Kidney (tissue), 22 donors: ENCODE measurements around the gene CASP1. TPM values are rescaled to one million over a fixed set of nuclear protein-coding genes. Genes with fewer than 3 reads are reported as not detected.
"Not testable (repeated sequence)": the region's sequence is repeated elsewhere in the genome, so short reads cannot be mapped to it uniquely, and the experiment has no call there.

Experiments
- DNase-seq, 5 donors: peaks; one replicate each; pipeline ENCODE4 v3.0.0-alpha.2; 2013 to 2020
- FAIRE-seq: peaks from 2 replicates; lab custom pipeline; 2012; peaks lifted over from hg19 to GRCh38; lab: Jason Lieb, UNC
- H3K27ac ChIP-seq, 2 donors: one replicate each; pipeline ENCODE4 v1.7.0; 2013; ENCODE audit warnings: low read depth in 2 of 2, low read length in 2 of 2, inconsistent platforms in 1 of 2
- H3K27me3 ChIP-seq: one replicate; pipeline ENCODE4 v1.7.1; 2013; ENCODE audit warnings: low read length, inconsistent platforms; ENCODE audit not compliant: control insufficient read depth, insufficient read depth
- H3K36me3 ChIP-seq, 3 donors: one replicate each; pipeline versions ENCODE4 v1.7.0 to v1.7.1; 2013; ENCODE audit warnings: low read length in 3 of 3, control low read depth in 1 of 3, inconsistent platforms in 1 of 3; ENCODE audit not compliant: insufficient read depth in 3 of 3, control insufficient read depth in 2 of 3
- H3K4me1 ChIP-seq, 3 donors: one replicate each; pipeline versions ENCODE4 v1.7.0 to v1.7.1; 2013; ENCODE audit warnings: low read length in 3 of 3, inconsistent platforms in 1 of 3, low read depth in 1 of 3; ENCODE audit not compliant: control insufficient read depth in 2 of 3, insufficient read depth in 2 of 3
- H3K4me3 ChIP-seq, 3 donors: one replicate each; pipeline versions ENCODE4 v1.7.0 to v1.8.1; 2013; ENCODE audit warnings: low read length in 3 of 3, control low read depth in 1 of 3, inconsistent platforms in 1 of 3
- H3K9ac ChIP-seq, 3 donors: one replicate each; pipeline versions ENCODE4 v1.7.0 to v1.7.1; 2013; ENCODE audit warnings: low read length in 3 of 3, control low read depth in 1 of 3, inconsistent platforms in 1 of 3
- H3K9me3 ChIP-seq, 3 donors: one replicate each; pipeline versions ENCODE4 v1.7.0 to v1.7.1; 2013; ENCODE audit warnings: low read length in 3 of 3, control low read depth in 1 of 3, inconsistent platforms in 1 of 3; ENCODE audit not compliant: control insufficient read depth in 2 of 3, insufficient read depth in 1 of 3
- intact Hi-C: fragments of 100-400 bp; cut with DNase I; formaldehyde crosslinking; loops from one replicate; pipeline ENCODE4 v1.11.1; 2022
- long read RNA-seq, 10 donors: library from polyadenylated mRNA in 1 of 10; unstranded in 1 of 10; transcript quantifications; one replicate each; pipeline ENCODE4 v2.0.0 and lab custom pipeline, GENCODE V29; 2021 to 2026
- polyA plus RNA-seq: library from polyadenylated mRNA; stranded (reverse); fragments of 350-450 nt; fragmentation: Illumina TruSeq; extraction: RNeasy Lipid Tissue Mini Kit (QIAGEN cat#74804); gene quantifications from one replicate; pipeline ENCODE4 v1.2.3, GENCODE V29; 2014; ENCODE audit warnings: low read depth, low replicate concordance; ENCODE audit not compliant: insufficient read depth
- total RNA-seq: library from RNA; stranded (reverse); fragmentation: NEBNext Ultra II Directional; extraction: Animal tissue kit (Norgen Biotek cat#: 25700); gene quantifications from one replicate; pipeline ENCODE4 v1.2.1, GENCODE V29; 2021
- TF ChIP-seq, protein P1 (sequence below): IDR thresholded peaks from 3 replicates; pipeline ENCODE4 v1.5.1; 2012; ENCODE audit warnings: mild to moderate bottlenecking, moderate library complexity, borderline replicate concordance; ENCODE audit not compliant: insufficient read depth; ENCODE audit errors: extremely low read depth
- donor health status: control.
- donor health status: control.
- donor health status: control.
- donor health status: control.
- donor health status: control.
- donor health status: DM: yes; HTN: yes; CAD: no.
- donor health status: Normal renal cell carcinoma (clear cell type).

CASP1 gene
- total RNA-seq (38.6 TPM), polyA plus RNA-seq (9.7 TPM)
- long read RNA-seq, donor 1: 0 reads
- long read RNA-seq, donor 2: 0 reads
- long read RNA-seq, donor 3, partial matches to known transcripts: 0 of 4 reads
- long read RNA-seq, donor 3, other reads (novel, unspliced or antisense): 0 of 4 reads
- long read RNA-seq, donor 4, partial matches to known transcripts: 0 of 1 reads
- long read RNA-seq, donor 4, other reads (novel, unspliced or antisense): 0 of 1 reads
- long read RNA-seq, donor 5: 0 reads
- long read RNA-seq, donor 6, partial matches to known transcripts: 0 of 1 reads
- long read RNA-seq, donor 6, other reads (novel, unspliced or antisense): 0 of 1 reads
- long read RNA-seq, donor 7, partial matches to known transcripts: 2 of 13 reads
- long read RNA-seq, donor 7, other reads (novel, unspliced or antisense): 5 of 13 reads
- long read RNA-seq, donor 8: 0 reads
- long read RNA-seq, donor 9: 0 reads
- long read RNA-seq, donor 10, partial matches to known transcripts: 0 of 1 reads
- long read RNA-seq, donor 10, other reads (novel, unspliced or antisense): 0 of 1 reads

DNA sequence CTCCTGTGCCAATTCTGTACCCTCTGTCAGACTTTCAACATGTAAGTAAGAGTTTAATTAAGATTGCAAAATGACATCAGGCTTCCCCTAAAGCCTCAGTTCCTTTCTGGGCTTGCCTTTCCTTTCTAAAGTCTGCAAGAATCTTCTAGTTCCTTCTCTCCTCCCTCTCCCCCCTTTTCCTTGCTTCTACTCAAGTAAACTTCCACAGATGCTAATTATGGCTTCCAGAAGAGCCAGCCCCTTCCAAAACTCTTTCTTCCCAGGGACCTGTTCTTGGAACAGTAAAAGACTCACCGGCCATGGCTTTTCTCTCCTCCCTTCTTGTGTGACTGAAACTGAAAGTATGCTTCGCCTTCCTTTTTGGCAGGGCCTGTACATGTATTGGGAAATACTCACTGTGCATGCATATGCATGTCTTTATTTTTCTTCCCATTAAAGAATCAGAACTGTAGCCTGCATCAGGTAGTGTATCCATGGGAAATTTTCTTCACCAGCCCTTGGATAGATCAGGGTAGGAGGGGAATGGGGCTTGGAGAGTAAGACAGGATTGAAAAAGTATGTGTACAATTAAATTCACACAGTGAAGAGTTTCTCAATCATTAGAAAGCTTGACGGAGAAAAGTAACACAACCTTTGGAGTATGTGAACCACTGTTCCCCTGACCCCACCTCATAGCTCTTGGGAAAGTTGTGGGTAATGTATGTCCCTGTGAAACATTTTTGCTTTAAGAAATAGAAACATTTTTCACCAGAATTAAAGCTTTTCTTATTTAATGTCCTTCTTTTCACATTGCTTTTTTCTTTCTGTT is at the start of gene CASP1:
Gene CASP1 (minus strand): TSS at position 332 of the 808 bp plus-strand sequence. CDS start 31 bp downstream, at position 301.
- intact Hi-C loops: no loop called here
- Histone ChIP-seq H3K36me3 (no peaks in the 10 kb centered on the region), H3K9ac (peak within 1 kb of the TSS in 1 of 3 donors; percentile 52), H3K27ac (peak within 1 kb of the TSS; percentile 45 to 56), H3K4me3 (peak within 1 kb of the TSS in 2 of 3 donors; percentile 57 to 59), H3K9me3 (peaks cover 0 to 2% (median 0%) of the 10 kb centered on the region in 3 donors), H3K27me3 (no peaks in the 10 kb centered on the region), H3K4me1 (no peaks in the 10 kb centered on the region)
- DNase-seq: no peak
- FAIRE-seq: no peak
- TF ChIP-seq, protein P1, sequence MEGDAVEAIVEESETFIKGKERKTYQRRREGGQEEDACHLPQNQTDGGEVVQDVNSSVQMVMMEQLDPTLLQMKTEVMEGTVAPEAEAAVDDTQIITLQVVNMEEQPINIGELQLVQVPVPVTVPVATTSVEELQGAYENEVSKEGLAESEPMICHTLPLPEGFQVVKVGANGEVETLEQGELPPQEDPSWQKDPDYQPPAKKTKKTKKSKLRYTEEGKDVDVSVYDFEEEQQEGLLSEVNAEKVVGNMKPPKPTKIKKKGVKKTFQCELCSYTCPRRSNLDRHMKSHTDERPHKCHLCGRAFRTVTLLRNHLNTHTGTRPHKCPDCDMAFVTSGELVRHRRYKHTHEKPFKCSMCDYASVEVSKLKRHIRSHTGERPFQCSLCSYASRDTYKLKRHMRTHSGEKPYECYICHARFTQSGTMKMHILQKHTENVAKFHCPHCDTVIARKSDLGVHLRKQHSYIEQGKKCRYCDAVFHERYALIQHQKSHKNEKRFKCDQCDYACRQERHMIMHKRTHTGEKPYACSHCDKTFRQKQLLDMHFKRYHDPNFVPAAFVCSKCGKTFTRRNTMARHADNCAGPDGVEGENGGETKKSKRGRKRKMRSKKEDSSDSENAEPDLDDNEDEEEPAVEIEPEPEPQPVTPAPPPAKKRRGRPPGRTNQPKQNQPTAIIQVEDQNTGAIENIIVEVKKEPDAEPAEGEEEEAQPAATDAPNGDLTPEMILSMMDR: no peak

- no peak for FAIRE-seq
These were observed 46.6 kb upstream of the CASP1 start for GRCh38 chr11:105081412-105082150.

GRCh38 chr11:105080171-105080906 is 45.4 kb upstream of the CASP1 start:
- DNase-seq, H3K4me1 ChIP-seq, H3K9me3 ChIP-seq, H3K36me3 ChIP-seq, intact Hi-C loops, H3K27me3 ChIP-seq, H3K4me3 ChIP-seq, H3K9ac ChIP-seq: not testable (repeated sequence)
- FAIRE-seq: peak; percentile 15
- H3K27ac ChIP-seq: peak overlapping the region in 1 of 2 donors; percentile 0

More at GRCh38 chr11:105081412-105082150, 46.6 kb upstream of the CASP1 start:
- Histone ChIP-seq H3K27me3 (no peaks in the 10 kb centered on the region), H3K9me3 (no peaks in the 10 kb centered on the region), H3K9ac (no peak overlapping the region), H3K4me1 (peaks cover 0 to 3% (median 0%) of the 10 kb centered on the region in 3 donors), H3K36me3 (no peaks in the 10 kb centered on the region), H3K27ac (no peak overlapping the region), H3K4me3 (no peak overlapping the region)
- intact Hi-C loops: no loop called here
- TF ChIP-seq, protein P1: no peak
- DNase-seq: no peak
